HCT116 (cell line): ENCODE data around the gene POLR3G. TPM values are rescaled to one million over a fixed set of nuclear protein-coding genes. Genes with fewer than 3 reads are reported as not detected.

ENCODE experiments used
- ATAC-seq: fragments of 200-7000 bp; cut with Tn5 transposase; 2 replicates; pipeline ENCODE4 v1.9.1; 2020; ENCODE audit warnings: mild to moderate bottlenecking, moderate library complexity
- BruUV-seq: library from RNA; stranded (reverse); fragments of 400-500 nt; replicated peaks from 2 replicates; lab custom pipeline; 2021; lab: Mats Ljungman, UMichigan
- CTCF ChIA-PET: fragments of 300-600 bp; sonication (Branson Sonifier 250); formaldehyde crosslinking; loops from one replicate; lab custom pipeline; 2021; ENCODE audit warnings: antibody characterized with exemption; lab: Charles Lee
- POLR2A ChIA-PET: fragments of 300-600, 350-600 bp; sonication (Branson Sonifier 250); formaldehyde crosslinking; loops from one replicate; lab custom pipeline; 2021; ENCODE audit warnings: antibody characterized with exemption; lab: Charles Lee
- RAD21 ChIA-PET, 2 experiments: fragments of 300-600 bp; sonication (Branson Sonifier 250); formaldehyde crosslinking; loops; one replicate each; lab custom pipeline; 2023; ENCODE audit warnings: low total read pairs in 2 of 2; ENCODE audit not compliant: uncharacterized antibody in 2 of 2, unreplicated experiment in 2 of 2, low non-redundant PET in 1 of 2; lab: Charles Lee
- DNase-seq: peaks from one replicate; pipeline ENCODE4 v3.0.0-alpha.2; 2010; ENCODE audit warnings: low read depth, low spot score
- H2AFZ ChIP-seq: fragments of 200-600 bp; shearing (Covaris generic), sonication (generic); 2 replicates; pipeline ENCODE4 v1.6.1; 2017; ENCODE audit warnings: low read depth, mixed run types, mixed read lengths, antibody characterized with exemption, low read length; ENCODE audit not compliant: poor library complexity, severe bottlenecking
- H3K27ac ChIP-seq: 2 replicates; pipeline ENCODE4 v1.5.1; 2012; ENCODE audit warnings: low read depth, low read length
- H3K27me3 ChIP-seq: fragments of 200-600 bp; sonication (generic); 2 replicates; pipeline ENCODE4 v1.6.1; 2016; ENCODE audit warnings: mixed run types, low read length, mixed read lengths; ENCODE audit not compliant: insufficient read depth
- H3K36me3 ChIP-seq, 2 experiments: fragments of 200-500 bp in 1 of 2; fragments of 200-600 bp in 1 of 2; sonication (Bioruptor generic) in 1 of 2; sonication (generic) in 1 of 2; 2 replicates each; pipeline versions ENCODE4 v1.5.1 to v1.6.1; 2014 to 2016; ENCODE audit warnings: low read length in 2 of 2, inconsistent platforms in 1 of 2, mixed read lengths in 1 of 2, mixed run types in 1 of 2; ENCODE audit not compliant: insufficient read depth in 2 of 2, control insufficient read depth in 1 of 2
- H3K4me1 ChIP-seq, 2 experiments: fragments of 200-600 bp in 1 of 2; sonication (generic) in 1 of 2; 2 replicates each; pipeline versions ENCODE4 v1.5.1 to v1.6.1; 2012 to 2017; ENCODE audit warnings: low read length in 2 of 2, inconsistent platforms in 1 of 2, mild to moderate bottlenecking in 1 of 2, mixed read lengths in 1 of 2, mixed run types in 1 of 2, moderate library complexity in 1 of 2; ENCODE audit not compliant: insufficient read depth in 2 of 2, control insufficient read depth in 1 of 2
- H3K4me2 ChIP-seq: fragments of 200-600 bp; sonication (generic); 2 replicates; pipeline ENCODE4 v1.6.1; 2017; ENCODE audit warnings: mixed run types, low read length, mixed read lengths
- H3K4me3 ChIP-seq, 2 experiments: fragments of 200-600 bp in 1 of 2; sonication (generic) in 1 of 2; replicated peaks in 1 of 2; 2 replicates each; pipeline ENCODE4 v1.5.1; 2011 to 2016; ENCODE audit warnings: low read length in 2 of 2, control low read depth in 1 of 2, low read depth in 1 of 2, mild to moderate bottlenecking in 1 of 2, mixed read lengths in 1 of 2, mixed run types in 1 of 2
- H3K79me2 ChIP-seq: fragments of 200-600 bp; sonication (generic); 2 replicates; pipeline ENCODE4 v1.6.1; 2017; ENCODE audit warnings: mild to moderate bottlenecking, mixed run types, low read length, moderate library complexity, mixed read lengths; ENCODE audit not compliant: insufficient read depth
- H3K9ac ChIP-seq: fragments of 200-600 bp; sonication (generic); 2 replicates; pipeline ENCODE4 v1.6.1; 2016; ENCODE audit warnings: low read length, mixed read lengths
- H3K9me2 ChIP-seq: fragments of 200-600 bp; sonication (generic), shearing (Covaris generic); 2 replicates; pipeline ENCODE4 v1.6.1; 2017; ENCODE audit warnings: mixed run types, mild to moderate bottlenecking, moderate library complexity; ENCODE audit not compliant: insufficient read depth
- H3K9me3 ChIP-seq, 2 experiments: fragments of 200-500 bp in 1 of 2; fragments of 200-600 bp in 1 of 2; sonication (Bioruptor generic) in 1 of 2; sonication (generic) in 1 of 2; 2 replicates each; pipeline ENCODE4 v1.6.1; 2014 to 2017; ENCODE audit warnings: low read length in 2 of 2, mixed read lengths in 2 of 2, inconsistent platforms in 1 of 2, low read depth in 1 of 2, mild to moderate bottlenecking in 1 of 2, mixed run types in 1 of 2, moderate library complexity in 1 of 2; ENCODE audit not compliant: control insufficient read depth in 1 of 2, insufficient read depth in 1 of 2
- H4K20me1 ChIP-seq: fragments of 200-600 bp; sonication (generic), shearing (Covaris generic); 2 replicates; pipeline ENCODE4 v1.6.1; 2017; ENCODE audit warnings: mixed run types, mild to moderate bottlenecking, moderate library complexity; ENCODE audit not compliant: insufficient read depth
- ATF3 ChIP-seq: IDR thresholded peaks from 2 replicates; pipeline ENCODE4 v1.6.1; 2012
- CBX3 ChIP-seq: IDR thresholded peaks from 2 replicates; pipeline ENCODE4 v1.6.1; 2012; ENCODE audit warnings: low read depth
- EZH2 ChIP-seq: fragments of 200-600 bp; sonication (generic); IDR thresholded peaks from 2 replicates; pipeline ENCODE4 v1.6.1; 2017; ENCODE audit warnings: antibody characterized with exemption, mixed run types
- EZH2phosphoT487 ChIP-seq: fragments of 200-600 bp; IDR thresholded peaks from 2 replicates; pipeline ENCODE4 v1.6.1; 2018; ENCODE audit warnings: antibody characterized with exemption, borderline replicate concordance
- FOSL1 ChIP-seq: IDR thresholded peaks from 2 replicates; pipeline ENCODE4 v1.6.1; 2012; ENCODE audit warnings: low read depth
- RAD21 ChIP-seq: IDR thresholded peaks from 2 replicates; pipeline ENCODE4 v1.6.1; 2012; ENCODE audit warnings: low read depth, mild to moderate bottlenecking
- SIN3A ChIP-seq: IDR thresholded peaks from 2 replicates; pipeline ENCODE4 v1.6.1; 2012; ENCODE audit warnings: low read depth
- SP1 ChIP-seq: IDR thresholded peaks from 2 replicates; pipeline ENCODE4 v1.6.1; 2012; ENCODE audit warnings: low read depth
- SRF ChIP-seq: IDR thresholded peaks from 2 replicates; pipeline ENCODE4 v1.6.1; 2012; ENCODE audit warnings: low read depth
- YY1 ChIP-seq: IDR thresholded peaks from 2 replicates; pipeline ENCODE4 v1.6.1; 2011; ENCODE audit warnings: low read length, low read depth, moderate library complexity, mild to moderate bottlenecking; ENCODE audit not compliant: insufficient replicate concordance; ENCODE audit errors: extremely low read depth
- ZBTB33 ChIP-seq: IDR thresholded peaks from 2 replicates; pipeline ENCODE4 v1.6.1; 2011; ENCODE audit warnings: mild to moderate bottlenecking, low read length, moderate library complexity; ENCODE audit not compliant: insufficient replicate concordance; ENCODE audit errors: extremely low read depth
- ZNF274 ChIP-seq: fragments of 200-500 bp; sonication (Bioruptor generic); IDR thresholded peaks from 2 replicates; pipeline ENCODE4 v1.6.1; 2014; ENCODE audit warnings: mild to moderate bottlenecking, low read depth, low read length, inconsistent platforms
- intact Hi-C: fragments of 100-400 bp; cut with micrococcal nuclease; formaldehyde crosslinking; loops from 2 replicates; pipeline ENCODE4 v1.10.0; 2022
- total RNA-seq: library from RNA; stranded (reverse); gene quantifications from one replicate; pipeline ENCODE4 v1.2.1, GENCODE V29; 2021; ENCODE audit not compliant: unreplicated experiment
- TF ChIP-seq, protein P1 (sequence below): IDR thresholded peaks from 2 replicates; pipeline ENCODE4 v1.6.1; 2012; ENCODE audit warnings: low read depth

Gene POLR3G
- total RNA-seq, 1 experiment from 2014 or later, result 44.8 TPM

DNA sequence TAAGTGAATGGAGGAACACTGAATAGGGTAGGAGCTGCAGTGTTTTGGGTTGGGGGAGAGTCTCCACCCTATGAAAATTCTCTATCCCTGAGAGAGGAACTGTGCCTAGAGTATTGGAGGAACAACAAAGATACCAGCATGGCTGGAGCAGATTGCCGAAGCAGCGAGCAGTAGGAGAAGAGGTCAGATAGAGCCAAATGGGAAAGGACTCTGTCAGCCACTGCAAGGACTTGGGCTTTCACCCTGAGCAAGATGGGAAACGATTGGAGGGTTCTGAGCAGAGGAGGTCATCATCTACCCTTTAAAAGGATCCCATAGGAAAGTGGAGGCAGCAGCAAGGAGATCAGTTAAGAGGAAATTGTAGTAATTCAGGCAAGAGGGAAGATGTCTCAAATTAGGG, 59.1 kb downstream of the POLR3G start:
- ChIA-PET POLR2A (no interaction called here), RAD21 (no interaction called here), CTCF (interaction anchor here (1.0 kb wide), 1 partner anchor 94 kb away, joined by 3 read pairs; no protein-coding TSS in a partner anchor)
- H3K79me2 ChIP-seq, result peaks cover 5% of the 10 kb centered on the region; the same call in 1 of the 2 replicates
- no peak overlapping the region for H3K4me2 ChIP-seq
- H3K9ac ChIP-seq, result no peak overlapping the region
- peaks cover 3 to 7% of the 10 kb centered on the region in 2 experiments; a peak in 3 of 4 replicates for H3K4me1 ChIP-seq
- H3K9me2 ChIP-seq, result no peaks in the 10 kb centered on the region
- ATAC-seq (no peak), DNase-seq (no peak)
- intact Hi-C loops, result no loop called here
- H4K20me1 ChIP-seq, result no peaks in the 10 kb centered on the region
- H3K27me3 ChIP-seq, result no peaks in the 10 kb centered on the region
- no peak for TF ChIP-seq SRF
- TF ChIP-seq FOSL1, result no peak
- no peak for TF ChIP-seq ZNF274
- no peak for TF ChIP-seq ATF3
- no peak for TF ChIP-seq YY1
- no peak for TF ChIP-seq SIN3A
- no peak for TF ChIP-seq EZH2phosphoT487
- TF ChIP-seq, protein P1, sequence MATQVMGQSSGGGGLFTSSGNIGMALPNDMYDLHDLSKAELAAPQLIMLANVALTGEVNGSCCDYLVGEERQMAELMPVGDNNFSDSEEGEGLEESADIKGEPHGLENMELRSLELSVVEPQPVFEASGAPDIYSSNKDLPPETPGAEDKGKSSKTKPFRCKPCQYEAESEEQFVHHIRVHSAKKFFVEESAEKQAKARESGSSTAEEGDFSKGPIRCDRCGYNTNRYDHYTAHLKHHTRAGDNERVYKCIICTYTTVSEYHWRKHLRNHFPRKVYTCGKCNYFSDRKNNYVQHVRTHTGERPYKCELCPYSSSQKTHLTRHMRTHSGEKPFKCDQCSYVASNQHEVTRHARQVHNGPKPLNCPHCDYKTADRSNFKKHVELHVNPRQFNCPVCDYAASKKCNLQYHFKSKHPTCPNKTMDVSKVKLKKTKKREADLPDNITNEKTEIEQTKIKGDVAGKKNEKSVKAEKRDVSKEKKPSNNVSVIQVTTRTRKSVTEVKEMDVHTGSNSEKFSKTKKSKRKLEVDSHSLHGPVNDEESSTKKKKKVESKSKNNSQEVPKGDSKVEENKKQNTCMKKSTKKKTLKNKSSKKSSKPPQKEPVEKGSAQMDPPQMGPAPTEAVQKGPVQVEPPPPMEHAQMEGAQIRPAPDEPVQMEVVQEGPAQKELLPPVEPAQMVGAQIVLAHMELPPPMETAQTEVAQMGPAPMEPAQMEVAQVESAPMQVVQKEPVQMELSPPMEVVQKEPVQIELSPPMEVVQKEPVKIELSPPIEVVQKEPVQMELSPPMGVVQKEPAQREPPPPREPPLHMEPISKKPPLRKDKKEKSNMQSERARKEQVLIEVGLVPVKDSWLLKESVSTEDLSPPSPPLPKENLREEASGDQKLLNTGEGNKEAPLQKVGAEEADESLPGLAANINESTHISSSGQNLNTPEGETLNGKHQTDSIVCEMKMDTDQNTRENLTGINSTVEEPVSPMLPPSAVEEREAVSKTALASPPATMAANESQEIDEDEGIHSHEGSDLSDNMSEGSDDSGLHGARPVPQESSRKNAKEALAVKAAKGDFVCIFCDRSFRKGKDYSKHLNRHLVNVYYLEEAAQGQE, result no peak
- no peak for TF ChIP-seq ZBTB33
- no peak for TF ChIP-seq RAD21
- no peak for TF ChIP-seq EZH2
- TF ChIP-seq SP1, result no peak
- TF ChIP-seq CBX3, result no peak
- no peak overlapping the region for H3K27ac ChIP-seq
- H3K36me3 ChIP-seq, result no peaks in the 10 kb centered on the region
- H3K4me3 ChIP-seq, result no peak overlapping the region
- no peaks in the 10 kb centered on the region for H3K9me3 ChIP-seq
- H2AFZ ChIP-seq, result no peak overlapping the region
- no TSS peak for BruUV-seq
